HS-5 (cell line): ENCODE results near the gene RASA3.
"Not testable (repeated sequence)": the region's sequence is repeated elsewhere in the genome, so short reads cannot be mapped to it uniquely, and the experiment has no call there.

ENCODE experiments used
- DNase-seq: peaks from one replicate; pipeline ENCODE4 v3.0.0-alpha.2; 2012; ENCODE audit warnings: low read depth

The RASA3 gene

GRCh38 chr13:114155926-114156883 lies 23.8 kb upstream of the RASA3 start:
- DNase-seq: no peak

GRCh38 chr13:114155320-114155719 lies 22.9 kb upstream of the RASA3 start:
- no peak for DNase-seq

GRCh38 chr13:114154476-114154875 lies 22.1 kb upstream of the RASA3 start:
- DNase-seq: no peak

GRCh38 chr13:114153485-114154080 lies 21.2 kb upstream of the RASA3 start:
- DNase-seq: no peak

GRCh38 chr13:114152831-114153371 lies 20.5 kb upstream of the RASA3 start:
- DNase-seq: no peak

- no peak for DNase-seq
These were observed 19.8 kb upstream of the RASA3 start for GRCh38 chr13:114152285-114152645.

GRCh38 chr13:114151565-114152284 lies 19.3 kb upstream of the RASA3 start:
- DNase-seq: no peak

GRCh38 chr13:114151031-114151430 lies 18.6 kb upstream of the RASA3 start:
- no peak for DNase-seq

- no peak for DNase-seq
These were observed 17.6 kb upstream of the RASA3 start for GRCh38 chr13:114149774-114150740.

GRCh38 chr13:114148886-114149285 lies 16.5 kb upstream of the RASA3 start:
- not testable (repeated sequence) for DNase-seq

GRCh38 chr13:114148521-114148855 lies 16.1 kb upstream of the RASA3 start:
- DNase-seq: no peak

GRCh38 chr13:114147803-114148520 lies 15.5 kb upstream of the RASA3 start:
- DNase-seq: no peak

GRCh38 chr13:114146629-114147028 lies 14.2 kb upstream of the RASA3 start:
- DNase-seq: no peak

GRCh38 chr13:114146173-114146572 lies 13.8 kb upstream of the RASA3 start:
- DNase-seq: no peak

- DNase-seq: no peak
These were observed 13.3 kb upstream of the RASA3 start for GRCh38 chr13:114145722-114146121.

- DNase-seq: no peak
These were observed 12.8 kb upstream of the RASA3 start for GRCh38 chr13:114145256-114145655.

- no peak for DNase-seq
These were observed 12.3 kb upstream of the RASA3 start for GRCh38 chr13:114144606-114145244.

GRCh38 chr13:114143806-114144605 lies 11.6 kb upstream of the RASA3 start:
- no peak for DNase-seq
